NCI-H524 (cell line): ENCODE results near the gene SEMA3F.

Experiments
- DNase-seq, 2 experiments: peaks; one replicate each; lab custom pipeline; 2025; lab: John Stamatoyannopoulos, UW

Gene SEMA3F

GRCh38 chr3:50235716-50236483, 80.8 kb downstream of the SEMA3F start, which contains the start of gene GNAI2:
TSS of gene GNAI2 (plus strand) at chr3:50236204. CDS start at chr3:50236336, 132 bp downstream.
- DNase-seq, result peak; percentile 94 to 96

GRCh38 chr3:50236484-50237132, 81.5 kb downstream of the SEMA3F start:
- no peak for DNase-seq

- no peak for DNase-seq
Measured at GRCh38 chr3:50237133-50237651, 82.1 kb downstream of the SEMA3F start.

GRCh38 chr3:50237754-50238548, 82.8 kb downstream of the SEMA3F start:
- no peak for DNase-seq

- DNase-seq, result no peak
Measured at GRCh38 chr3:50238549-50239026, 83.5 kb downstream of the SEMA3F start.
